Tibial artery (tissue), 4 donors: ENCODE measurements around the gene AJM1.
A peak's percentile ranks its signal among the peaks of the same experiment; 100 is the strongest.

Experiments used
- DNase-seq, 2 donors: peaks; one replicate each; pipeline ENCODE4 v3.0.0-alpha.2; 2019
- H3K27ac ChIP-seq, 2 donors: fragments of 200-600 bp; sonication (generic) in 1 of 2; 1 replicate in 1 of 2; 2 replicates in 1 of 2; pipeline ENCODE4 v1.5.1; 2018 to 2019; ENCODE audit warnings: mild to moderate bottlenecking in 1 of 2
- H3K27me3 ChIP-seq, 2 donors: fragments of 200-600 bp; sonication (generic) in 1 of 2; one replicate each; pipeline versions ENCODE4 v1.5.1 to v1.6.0; 2016 to 2019
- H3K36me3 ChIP-seq, 3 donors: fragments of 200-600 bp; sonication (generic) in 2 of 3; one replicate each; pipeline ENCODE4 v1.5.1; 2016 to 2019; ENCODE audit warnings: mild to moderate bottlenecking in 2 of 3
- H3K4me1 ChIP-seq, 4 donors: fragments of 200-600 bp; sonication (generic) in 2 of 4; 1 replicate in 3 of 4; 2 replicates in 1 of 4; pipeline ENCODE4 v1.5.1; 2016 to 2019
- H3K4me3 ChIP-seq, 2 donors: fragments of 200-600 bp; sonication (generic) in 1 of 2; 1 replicate in 1 of 2; 2 replicates in 1 of 2; pipeline ENCODE4 v1.5.1; 2018 to 2019; ENCODE audit warnings: mild to moderate bottlenecking in 2 of 2
- H3K9me3 ChIP-seq, 3 donors: fragments of 200-600 bp; sonication (generic) in 1 of 3; one replicate each; pipeline ENCODE4 v1.5.1; 2016 to 2019
- CTCF ChIP-seq, 2 experiments: fragments of 200-600 bp in 1 of 2; fragments of 450-650 bp in 1 of 2; IDR thresholded peaks; one replicate each; pipeline ENCODE4 v1.5.1; 2017 to 2019; ENCODE audit warnings: antibody characterized with exemption in 2 of 2, mild to moderate bottlenecking in 1 of 2, moderate library complexity in 1 of 2
- intact Hi-C: fragments of 100-400 bp; cut with DNase I; formaldehyde crosslinking; loops from one replicate; pipeline ENCODE4 v1.15.0; 2023; ENCODE audit warnings: low total_unique reads

AJM1 gene

GRCh38 chr9:136853596-136854112 is 11.4 kb downstream of the AJM1 start:
- Histone ChIP-seq H3K27me3 (no peaks in the 10 kb centered on the region), H3K4me3 (no peak overlapping the region), H3K27ac (no peak overlapping the region), H3K9me3 (no peaks in the 10 kb centered on the region), H3K4me1 (peaks cover 0 to 33% (median 14%) of the 10 kb centered on the region in 4 donors), H3K36me3 (peaks cover 0 to 17% (median 10%) of the 10 kb centered on the region in 3 donors)
- TF ChIP-seq CTCF (IDR thresholded peaks at IDR 0.05), result no peak
- DNase-seq, result peak in 1 of 2 donors; percentile 59
- intact Hi-C loops, result no loop called here

GRCh38 chr9:136854113-136854841 is 12.0 kb downstream of the AJM1 start:
- Histone ChIP-seq H3K4me1 (peaks cover 0 to 39% (median 20%) of the 10 kb centered on the region in 4 donors), H3K36me3 (peaks cover 0 to 17% (median 10%) of the 10 kb centered on the region in 3 donors), H3K4me3 (no peak overlapping the region), H3K27ac (no peak overlapping the region), H3K9me3 (no peaks in the 10 kb centered on the region), H3K27me3 (no peaks in the 10 kb centered on the region)
- intact Hi-C loops, result no loop called here
- DNase-seq, result peak in 1 of 2 donors; percentile 68
- no peak for TF ChIP-seq CTCF (IDR thresholded peaks at IDR 0.05)

- H3K27ac ChIP-seq, result no peak overlapping the region
- DNase-seq, result peak in 1 of 2 donors; percentile 63
- peaks cover 0 to 42% (median 24%) of the 10 kb centered on the region in 4 donors for H3K4me1 ChIP-seq
- peaks cover 0 to 17% (median 10%) of the 10 kb centered on the region in 3 donors for H3K36me3 ChIP-seq
- no peaks in the 10 kb centered on the region for H3K9me3 ChIP-seq
- no peak overlapping the region for H3K4me3 ChIP-seq
- intact Hi-C loops, result no loop called here
- TF ChIP-seq CTCF (IDR thresholded peaks at IDR 0.05), result no peak
- H3K27me3 ChIP-seq, result no peaks in the 10 kb centered on the region
These were observed 12.7 kb downstream of the AJM1 start for GRCh38 chr9:136854842-136855460.

GRCh38 chr9:136855461-136856078 is 13.3 kb downstream of the AJM1 start:
- Histone ChIP-seq H3K27ac (no peak overlapping the region), H3K4me3 (no peak overlapping the region), H3K27me3 (no peaks in the 10 kb centered on the region), H3K9me3 (no peaks in the 10 kb centered on the region), H3K4me1 (peaks cover 0 to 37% (median 20%) of the 10 kb centered on the region in 4 donors), H3K36me3 (peaks cover 0 to 19% (median 10%) of the 10 kb centered on the region in 3 donors)
- intact Hi-C loops, result no loop called here
- TF ChIP-seq CTCF (IDR thresholded peaks at IDR 0.05), result no peak
- DNase-seq, result peak in 1 of 2 donors; percentile 63

- Histone ChIP-seq H3K9me3 (no peaks in the 10 kb centered on the region), H3K4me3 (no peak overlapping the region), H3K36me3 (peaks cover 0 to 19% (median 9%) of the 10 kb centered on the region in 3 donors), H3K4me1 (peaks cover 0 to 32% (median 18%) of the 10 kb centered on the region in 4 donors), H3K27me3 (no peaks in the 10 kb centered on the region), H3K27ac (no peak overlapping the region)
- intact Hi-C loops, result no loop called here
- peak; percentile 16 to 62 for DNase-seq
- no peak for TF ChIP-seq CTCF (IDR thresholded peaks at IDR 0.05)
These were observed 13.8 kb downstream of the AJM1 start for GRCh38 chr9:136856079-136856476.
